AML-193 (cell line): Measurements from ENCODE around the gene WDFY1.
"Not testable (repeated sequence)": the region's sequence is repeated elsewhere in the genome, so short reads cannot be mapped to it uniquely, and the experiment has no call there.

Experiments used
- DNase-seq, 2 experiments: peaks; one replicate each; lab custom pipeline; 2025; lab: John Stamatoyannopoulos, UW

The WDFY1 gene

DNA sequence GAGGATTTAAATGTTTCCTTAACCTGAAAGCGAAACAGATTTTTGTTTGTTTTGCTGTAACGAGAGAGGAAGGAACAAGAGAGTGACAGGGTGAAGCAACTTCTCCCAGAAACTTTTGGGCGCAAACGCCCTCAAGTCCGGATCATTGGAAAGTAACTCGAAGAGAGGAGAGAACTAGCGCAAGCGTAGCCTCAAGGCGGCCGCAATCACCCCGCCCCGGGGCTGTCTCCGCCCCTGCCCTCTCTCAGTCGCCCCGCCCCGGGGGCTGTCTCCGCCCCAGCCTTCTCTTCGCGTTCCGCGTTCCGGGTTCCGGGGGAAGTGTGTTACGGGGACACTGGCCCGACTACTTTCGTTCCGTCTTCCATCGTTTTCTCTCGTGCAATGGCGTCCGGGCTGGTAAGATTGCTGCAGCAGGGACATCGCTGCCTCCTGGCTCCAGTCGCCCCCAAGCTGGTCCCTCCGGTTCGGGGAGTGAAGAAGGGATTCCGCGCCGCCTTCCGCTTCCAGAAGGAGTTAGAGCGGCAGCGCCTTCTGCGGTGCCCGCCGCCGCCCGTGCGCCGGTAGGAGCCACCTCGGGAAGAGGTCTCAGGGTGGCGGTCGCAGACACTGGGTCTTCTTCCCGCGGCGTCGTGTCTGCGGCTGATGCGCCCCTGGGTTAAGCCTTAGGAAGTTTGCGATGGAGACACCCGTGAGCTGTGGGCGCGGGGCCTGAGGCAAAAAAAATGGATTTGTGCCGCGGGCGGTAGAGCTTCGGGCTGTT lies 12.1 kb upstream of the WDFY1 start, which contains the start of gene MRPL44:
Gene MRPL44 (plus strand): TSS at position 372 of the 760 bp plus-strand sequence. CDS start 10 bp downstream, at position 382.
- peak; percentile 94 to 97 for DNase-seq

DNA sequence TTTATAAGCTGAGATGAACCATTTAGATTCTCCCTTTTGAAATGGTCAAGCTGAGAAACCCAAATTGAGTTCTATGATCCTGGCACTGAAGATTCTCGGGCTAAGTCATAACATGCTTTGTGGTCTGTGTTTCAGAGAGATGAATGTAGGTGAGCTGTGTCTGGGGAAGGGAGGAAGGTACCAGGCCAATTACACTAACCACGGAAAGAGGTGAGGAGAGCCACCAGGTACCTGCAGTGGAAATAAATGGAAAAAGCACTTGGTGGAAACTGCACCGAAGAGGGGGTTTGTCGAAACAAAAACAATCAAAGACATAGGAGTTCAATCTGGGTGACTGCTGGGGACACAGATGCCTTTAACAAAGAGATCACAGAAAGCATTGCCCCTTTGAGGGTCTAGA lies 11.2 kb upstream of the WDFY1 start:
- DNase-seq = no peak

DNA sequence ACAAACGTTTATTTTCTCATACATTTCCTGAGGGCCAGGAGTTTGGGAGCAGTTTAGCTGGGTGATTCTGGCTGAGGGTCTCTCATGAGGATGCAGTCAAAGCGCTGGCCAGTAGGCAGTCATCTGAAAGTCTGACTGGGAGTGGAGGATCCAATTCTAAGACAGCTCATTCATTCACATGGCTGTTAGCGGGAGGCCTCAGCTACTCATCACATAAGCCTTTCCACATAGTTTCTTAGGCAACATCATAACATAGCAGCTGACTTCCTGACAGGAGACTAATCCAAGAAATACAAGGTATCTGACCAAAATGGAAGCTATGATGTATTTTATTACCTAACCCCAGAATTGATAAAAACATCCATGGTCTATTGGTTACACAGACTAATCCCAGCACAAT lies 9.3 kb upstream of the WDFY1 start:
- peak in 1 of 2 experiments; percentile 24 for DNase-seq

DNA sequence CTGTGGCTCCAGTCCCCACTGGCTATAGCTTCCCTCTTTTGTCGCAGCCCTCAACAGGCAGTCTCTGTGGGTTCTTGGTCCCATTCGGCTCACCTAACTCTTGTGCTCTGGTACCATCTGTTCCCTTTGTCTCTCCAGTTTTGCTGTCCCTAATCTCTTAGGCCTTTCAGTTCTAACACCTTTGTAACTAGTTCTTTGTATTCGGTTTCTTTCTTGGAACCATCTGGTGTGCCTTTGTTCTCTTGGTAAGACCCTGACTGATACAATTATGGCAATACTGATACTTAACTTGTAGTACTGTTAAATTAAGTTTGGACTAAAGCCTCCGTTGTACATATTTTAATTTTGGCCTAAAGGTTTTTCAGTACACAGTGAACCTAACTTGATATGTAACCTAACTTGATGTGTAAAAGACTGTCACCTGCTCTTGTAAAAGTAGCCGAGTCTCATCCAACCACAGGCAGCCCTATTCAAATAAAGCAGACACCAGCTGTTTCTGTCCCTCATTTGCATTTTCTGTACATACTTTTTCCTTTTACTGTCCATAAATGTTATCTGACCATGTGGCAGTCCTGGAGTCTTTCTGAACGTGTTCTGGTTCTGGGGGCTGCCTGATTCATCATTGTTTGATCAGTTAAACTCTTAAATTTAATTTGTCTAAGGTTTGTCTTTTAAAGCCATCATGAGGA lies 7.3 kb upstream of the WDFY1 start:
- no peak for DNase-seq

DNA sequence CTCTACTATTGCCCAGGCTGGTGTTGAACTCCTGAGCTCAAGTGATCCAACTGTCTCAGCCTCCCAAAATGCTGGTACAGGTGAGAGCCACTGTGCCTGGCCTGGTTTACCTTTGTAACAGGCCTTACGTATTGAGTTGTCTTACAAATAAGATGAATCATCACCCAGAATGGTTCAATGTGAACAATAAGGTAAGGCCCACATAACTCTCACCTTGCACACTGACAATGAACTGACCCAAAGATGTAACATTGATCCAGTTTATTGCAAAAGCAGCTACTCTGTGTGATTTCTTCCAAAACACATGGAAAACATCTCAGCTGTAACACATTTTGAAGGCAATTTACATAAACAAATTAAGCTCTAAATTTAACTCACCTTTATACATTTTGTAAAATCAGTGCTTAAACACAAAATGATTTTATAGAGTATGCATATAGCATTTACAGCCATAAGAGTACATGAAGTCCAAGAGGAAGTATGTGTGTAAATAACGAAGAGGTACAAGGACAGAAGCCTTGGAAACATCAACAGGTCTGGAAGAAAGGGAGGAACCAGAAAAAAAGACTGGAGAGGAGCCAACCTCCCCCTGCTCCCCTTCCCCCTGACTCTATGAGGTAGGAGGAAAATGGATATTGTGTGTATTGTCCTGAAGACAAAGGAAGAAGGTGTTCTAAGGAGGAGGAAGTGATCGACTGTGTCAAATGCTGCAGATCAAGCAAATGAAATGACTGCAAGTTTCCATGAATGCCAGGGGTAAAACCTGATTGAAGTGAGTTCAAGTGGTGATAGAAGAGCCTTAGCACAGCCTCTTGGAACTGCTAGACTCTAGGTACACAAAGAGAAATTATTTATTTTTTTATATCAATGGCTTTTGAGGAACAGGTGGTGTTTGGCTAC lies 5.6 kb upstream of the WDFY1 start:
- DNase-seq = no peak

DNA sequence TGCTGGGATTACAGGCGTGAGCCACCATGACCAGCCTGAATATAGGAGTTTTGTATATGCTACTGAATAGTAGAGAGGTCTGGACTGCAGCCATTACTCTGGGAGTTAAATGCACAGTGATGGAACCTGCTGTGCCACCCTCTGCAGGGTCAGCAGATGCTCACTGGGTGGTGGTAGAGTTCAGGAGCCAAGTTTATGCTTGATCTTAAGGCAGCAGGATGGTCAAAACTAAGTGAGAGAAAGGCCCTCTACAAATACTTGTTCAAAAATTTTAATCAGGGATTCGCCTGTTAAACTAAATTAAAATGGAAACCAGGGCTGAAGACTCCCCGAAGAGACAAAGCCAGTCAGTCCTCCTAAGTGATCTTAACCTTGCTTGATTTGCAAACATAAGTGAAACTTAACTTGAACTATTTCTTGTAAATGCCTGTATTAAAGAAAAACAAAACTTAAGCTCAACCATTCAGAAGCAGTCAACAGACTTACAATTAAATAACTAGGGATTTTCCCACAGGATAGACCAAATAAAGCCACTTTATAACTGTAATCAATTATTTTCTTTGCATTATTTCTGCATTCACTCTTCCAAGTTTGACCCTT lies 4.2 kb upstream of the WDFY1 start:
- DNase-seq = no peak

DNA sequence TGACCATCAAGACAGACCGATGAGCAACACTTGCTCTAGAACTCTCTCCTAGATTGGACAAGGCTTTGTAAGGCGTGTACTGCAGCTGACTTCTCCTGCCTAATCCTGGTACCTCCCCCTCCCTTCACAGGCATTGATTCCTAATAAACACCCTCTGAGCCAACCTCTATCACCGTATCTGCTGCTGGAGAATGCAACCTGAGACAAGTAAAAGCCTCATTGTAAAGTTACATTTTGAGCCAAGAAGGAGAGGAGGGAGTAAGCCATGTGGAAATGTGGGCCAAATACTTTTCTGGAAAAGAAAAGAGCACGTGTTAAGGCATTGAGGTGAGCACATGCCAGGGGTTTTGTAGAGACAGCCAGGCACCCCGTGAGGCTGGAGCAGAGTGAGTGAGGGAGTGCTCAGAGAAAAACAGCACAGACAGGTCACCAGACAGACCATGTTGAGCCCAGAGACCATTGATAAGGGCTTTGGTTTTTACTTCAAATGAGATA lies 2.6 kb upstream of the WDFY1 start:
- DNase-seq = no peak

DNA sequence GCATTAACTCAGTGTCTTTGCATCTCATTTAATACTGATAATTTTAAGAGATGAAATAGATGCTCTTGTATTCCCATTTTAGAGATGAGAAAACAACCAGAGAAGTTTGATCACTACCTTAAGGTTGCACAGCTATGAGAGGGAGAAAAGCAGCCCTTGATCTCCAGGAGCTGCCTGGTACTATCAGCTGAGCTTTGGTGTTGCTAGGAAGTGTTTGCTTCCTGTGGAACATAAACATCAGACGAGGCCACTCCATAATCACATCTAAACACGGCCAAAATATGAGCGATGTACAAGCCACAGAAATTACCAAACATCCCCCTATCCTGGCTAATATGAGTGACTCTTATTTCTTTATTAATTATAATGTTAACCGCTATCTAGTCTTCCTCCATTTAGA lies 620 bp upstream of the WDFY1 start:
- no peak for DNase-seq

DNA sequence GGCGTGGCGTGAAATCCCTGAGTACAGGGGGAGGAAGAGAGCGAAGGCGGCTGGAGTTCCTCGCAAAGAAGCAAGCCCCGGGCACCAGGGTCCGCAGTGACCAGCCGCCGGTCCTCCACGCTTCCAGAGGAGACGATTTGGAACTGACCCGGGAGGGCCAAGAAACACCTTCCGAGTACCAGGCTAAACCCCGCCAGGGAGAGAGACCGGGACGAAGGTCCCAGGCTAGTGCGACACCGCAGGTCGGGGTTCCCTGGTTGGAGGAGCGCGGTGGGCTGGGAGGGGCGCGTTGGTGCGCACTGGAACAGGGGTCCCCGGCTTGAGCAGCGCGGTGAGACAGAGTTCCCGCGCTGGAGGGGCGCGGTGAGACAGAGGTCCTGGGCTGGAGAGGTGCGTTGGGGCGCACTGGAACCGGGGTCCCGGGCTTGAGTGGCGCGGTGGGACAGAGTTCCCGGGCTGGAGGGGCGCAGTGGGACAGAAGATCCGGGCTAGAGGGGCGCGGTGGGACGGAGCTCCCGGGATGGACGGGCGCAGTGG lies 901 bp downstream of the WDFY1 start:
- DNase-seq = peak in 1 of 2 experiments; percentile 21

DNA sequence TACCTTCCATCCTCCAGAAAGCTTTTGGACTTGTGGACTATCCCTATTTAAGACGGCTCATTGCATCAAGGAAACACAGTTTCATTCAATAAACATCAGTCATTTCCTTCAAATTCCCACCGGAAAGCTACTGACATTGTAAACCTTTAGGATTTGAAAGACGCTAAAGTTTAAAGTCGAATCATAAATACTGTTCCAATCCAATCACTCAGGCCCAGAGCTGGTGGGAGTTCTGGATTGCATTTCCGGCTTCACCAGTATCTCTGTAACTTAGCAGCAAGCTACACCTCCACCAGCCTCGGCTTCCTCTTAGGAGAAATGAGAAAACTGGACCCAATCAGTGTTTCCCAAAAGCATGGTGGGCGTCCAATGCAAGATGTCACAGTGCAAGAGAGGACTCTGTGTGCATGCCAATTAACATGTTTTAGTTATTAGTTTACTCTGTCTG lies 1.6 kb downstream of the WDFY1 start:
- no peak for DNase-seq

DNA sequence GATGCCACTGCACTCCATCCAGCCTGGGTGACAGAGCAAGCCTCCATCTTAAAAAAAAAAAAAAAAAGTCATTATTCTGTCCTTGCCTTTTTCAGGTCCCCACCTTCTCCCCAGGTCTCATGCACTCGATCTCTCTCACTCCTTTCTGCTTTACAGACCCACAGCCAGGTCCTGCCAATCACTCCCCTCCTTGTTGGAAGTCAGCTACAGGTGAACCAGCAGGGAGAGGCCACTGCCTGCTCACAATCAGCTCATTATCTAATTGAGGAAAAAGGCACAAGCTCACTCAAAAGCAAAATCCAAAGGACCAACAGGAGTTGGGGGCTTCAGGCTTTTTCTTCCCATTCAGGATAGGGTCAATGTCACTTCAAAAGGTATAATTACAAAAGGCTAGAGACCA lies 2.0 kb downstream of the WDFY1 start:
- no peak for DNase-seq

DNA sequence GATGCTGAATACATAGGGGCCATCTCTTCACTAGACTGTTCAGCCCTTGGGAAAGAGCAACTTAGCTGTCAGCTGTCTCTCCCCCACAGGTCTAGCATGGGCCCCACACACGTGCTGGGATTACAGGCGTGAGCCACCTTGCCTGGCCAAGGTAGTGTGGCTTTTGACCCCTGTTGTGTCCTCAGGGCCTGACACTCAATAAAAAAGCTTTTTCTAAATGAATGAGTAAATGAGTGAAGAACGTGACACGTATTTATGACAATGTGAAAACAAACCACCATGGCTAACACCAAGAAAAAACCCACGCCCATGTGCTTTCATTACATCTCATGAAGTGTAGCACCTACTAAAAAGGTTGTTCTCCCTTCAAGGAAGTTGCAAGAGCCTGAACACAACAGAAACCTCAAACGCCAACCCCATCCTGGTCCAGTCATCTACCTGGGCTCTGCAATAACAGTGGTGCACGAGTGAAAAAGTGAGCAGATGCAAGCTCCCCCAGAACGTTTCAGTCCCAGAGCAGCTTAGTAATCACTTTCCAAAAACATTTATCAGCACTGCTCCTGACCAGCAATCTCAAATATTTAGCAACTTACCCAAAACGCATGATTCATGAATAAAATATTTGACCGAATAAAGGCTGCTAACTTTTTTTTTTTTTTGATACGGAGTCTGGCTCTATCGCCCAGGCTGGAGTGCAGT lies 3.4 kb downstream of the WDFY1 start:
- DNase-seq = no peak

DNA sequence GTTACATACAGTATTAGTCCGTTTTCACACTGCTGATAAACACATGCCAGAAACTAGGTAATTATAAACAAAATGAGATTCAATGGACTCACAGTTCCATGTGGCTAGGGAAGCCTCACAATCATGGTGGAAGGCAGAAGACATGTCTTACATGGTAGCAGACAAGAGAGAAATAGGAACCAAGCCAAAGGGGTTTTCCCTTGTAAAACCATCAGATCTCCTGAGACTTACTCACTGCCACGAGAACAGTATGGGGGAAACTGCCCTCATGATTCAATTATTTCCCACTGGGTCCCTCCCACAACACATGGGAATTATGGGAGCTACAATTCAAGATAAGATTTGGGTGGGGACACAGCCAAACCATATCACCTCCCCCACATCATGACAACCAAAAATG lies 5.7 kb downstream of the WDFY1 start:
- DNase-seq = not testable (repeated sequence)

DNA sequence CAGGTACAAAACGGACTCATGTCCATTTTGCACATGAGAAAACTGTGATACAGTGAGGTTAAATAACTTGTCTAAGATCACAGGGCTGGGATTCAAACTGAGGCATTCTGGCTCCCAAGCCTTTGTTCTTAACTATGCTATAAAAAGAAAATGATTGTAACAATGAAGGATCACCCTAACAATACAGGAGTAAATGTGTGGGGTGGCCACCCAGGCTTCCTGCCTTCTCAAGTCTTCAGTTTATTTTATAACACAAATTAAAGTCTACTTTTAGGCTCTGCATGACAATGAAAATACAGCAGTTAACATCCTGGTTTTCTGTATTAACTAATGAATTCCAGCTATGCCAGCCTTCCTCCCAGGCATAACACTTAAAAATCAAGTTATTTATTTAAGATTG lies 7.6 kb downstream of the WDFY1 start:
- DNase-seq = no peak

DNA sequence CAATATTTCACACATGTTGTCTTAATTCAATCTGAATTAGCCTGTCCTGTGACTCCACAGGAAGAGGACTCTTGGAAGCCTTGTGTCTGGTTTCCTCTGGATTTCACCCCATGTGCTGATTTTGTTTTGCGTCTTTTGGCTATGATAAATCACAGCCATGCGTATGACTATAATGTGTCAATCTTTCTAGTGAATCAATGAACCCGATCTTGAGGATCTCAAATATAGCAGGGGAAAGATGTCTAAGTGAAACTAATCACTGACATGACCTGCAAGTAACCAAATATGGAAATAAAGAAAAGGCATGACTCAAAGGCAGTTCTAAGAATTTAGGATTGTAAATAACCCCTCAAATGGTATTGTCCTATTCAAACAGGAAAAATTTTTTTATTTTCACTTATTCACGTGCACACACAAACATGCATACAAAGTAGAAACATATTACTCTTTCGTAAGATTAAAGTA lies 8.2 kb downstream of the WDFY1 start:
- DNase-seq = no peak

DNA sequence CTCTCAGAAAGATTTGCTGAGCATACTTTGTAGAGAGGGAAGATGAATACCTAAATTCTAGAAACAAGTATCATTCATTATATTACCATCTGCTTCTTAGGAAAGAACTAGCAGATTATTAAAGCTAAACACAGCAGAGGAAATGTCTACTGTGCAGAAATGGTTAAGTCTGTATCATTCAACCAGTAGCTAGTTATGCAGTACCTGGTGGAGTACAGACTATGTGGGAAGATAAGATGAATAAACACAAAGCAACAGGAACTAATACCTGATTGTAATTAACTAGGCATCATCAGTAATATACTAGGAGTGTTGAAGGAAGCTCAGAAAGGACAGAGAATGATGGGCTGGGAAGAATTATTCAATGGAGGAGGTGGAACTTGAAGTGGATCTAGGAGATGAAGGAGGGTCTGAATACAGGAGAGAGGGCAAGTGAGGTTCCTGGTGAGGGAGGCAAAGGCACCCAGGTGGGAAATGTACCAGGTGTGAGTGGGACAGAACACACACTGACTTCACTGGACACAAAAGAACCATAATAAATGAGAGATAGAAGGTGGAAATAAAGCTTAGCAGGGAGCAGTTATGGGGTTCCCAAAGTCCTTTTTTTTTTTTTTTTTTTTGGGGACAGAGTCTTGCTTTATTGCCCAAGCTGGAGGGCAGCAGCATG lies 9.5 kb downstream of the WDFY1 start:
- DNase-seq = no peak

DNA sequence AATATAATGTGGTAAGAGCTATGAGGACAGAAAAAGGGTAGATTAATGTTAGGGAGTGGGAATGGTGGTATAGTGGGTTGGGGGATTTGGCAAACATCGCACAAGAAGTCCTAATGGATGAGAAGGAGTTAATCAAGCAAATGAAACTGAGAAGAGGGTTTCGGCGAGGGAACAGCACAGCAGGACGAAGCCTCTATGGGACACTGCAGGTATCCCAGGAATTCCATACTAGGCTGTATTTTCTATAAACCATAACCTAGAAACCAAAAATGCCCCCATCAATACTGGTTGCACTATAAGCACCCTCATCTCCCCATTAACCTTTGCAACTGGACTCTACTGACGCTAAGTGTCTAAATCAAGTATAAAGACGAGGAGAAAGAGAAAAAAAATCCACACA lies 10.3 kb downstream of the WDFY1 start:
- DNase-seq = no peak

DNA sequence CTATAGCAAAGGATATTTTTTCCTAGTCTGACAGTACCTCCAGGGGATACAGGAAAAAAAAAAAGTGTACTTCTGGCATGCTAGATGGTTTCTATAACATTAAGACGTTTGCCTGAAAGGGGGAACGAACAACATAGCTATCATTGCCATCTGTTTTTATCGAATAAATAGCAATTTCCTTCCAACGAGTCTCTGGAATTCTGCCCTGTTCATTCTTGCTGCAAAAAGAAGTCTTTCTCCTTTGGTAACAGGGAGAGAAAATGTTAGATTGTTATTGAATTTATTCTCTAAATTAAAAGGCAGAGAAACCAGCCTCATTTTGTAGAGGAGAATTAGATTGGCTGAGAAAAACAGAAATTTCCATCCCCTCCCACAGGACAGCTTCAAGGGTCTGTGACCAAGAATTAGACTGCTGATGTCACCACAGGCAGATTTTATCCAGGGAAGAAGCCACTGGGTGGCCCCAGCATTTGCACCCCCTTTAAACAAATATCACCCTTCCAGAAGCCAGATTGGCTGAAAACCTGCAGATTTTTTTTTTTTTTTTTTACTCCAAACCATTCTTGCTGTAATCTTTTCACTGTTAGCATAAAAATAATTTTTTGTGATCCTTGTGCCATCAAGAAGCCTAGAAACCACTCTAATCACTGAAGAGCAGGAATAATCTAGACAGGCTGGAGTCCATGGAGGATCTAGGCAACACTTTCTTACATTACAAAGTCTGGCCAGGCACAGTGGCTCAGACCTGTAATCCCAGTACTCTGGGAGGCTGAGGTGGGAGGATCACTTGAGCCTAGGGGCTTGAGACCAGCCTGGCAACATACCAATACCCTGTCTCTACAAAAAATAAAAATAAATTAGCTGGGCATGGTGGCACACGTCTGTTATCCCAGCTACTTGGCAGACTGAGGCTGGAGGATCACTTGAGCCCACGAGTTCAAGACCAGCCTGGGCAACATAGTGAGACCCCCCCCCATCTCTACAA lies 12.0 kb downstream of the WDFY1 start:
- DNase-seq = no peak
